Left cardiac atrium (tissue), 4 donors: ENCODE results near the gene OR7C1. TPM values are rescaled to one million over a fixed set of nuclear protein-coding genes. Genes with fewer than 3 reads are reported as not detected.
"Not testable (repeated sequence)": the region's sequence is repeated elsewhere in the genome, so short reads cannot be mapped to it uniquely, and the experiment has no call there.

Experiments used
- ATAC-seq, 2 donors: fragments of 200-7000 bp; cut with Tn5 transposase; one replicate each; pipeline ENCODE4 v1.9.1; 2020; ENCODE audit warnings: mild to moderate bottlenecking in 2 of 2, moderate library complexity in 2 of 2
- DNase-seq: peaks from one replicate; pipeline ENCODE4 v3.0.0-alpha.2; 2020
- intact Hi-C, 2 donors: fragments of 100-400 bp; cut with DNase I; formaldehyde crosslinking; loops; one replicate each; pipeline versions ENCODE4 v1.14.1 to v1.15.1; 2022 to 2023
- long read RNA-seq: library from polyadenylated mRNA; unstranded; transcript quantifications from one replicate; pipeline ENCODE4 v2.0.0, GENCODE V29; 2021
- total RNA-seq, 2 donors: library from RNA; stranded (reverse); fragmentation: NEBNext Ultra II Directional; extraction: Animal tissue kit (Norgen Biotek cat#: 25700); gene quantifications; one replicate each; pipeline ENCODE4 v1.2.1, GENCODE V29; 2021
- donor health status: DM: no; HTN: yes; CAD: no.
- donor health status: DM: no; HTN: yes; CAD: no; lungs with severe emphysema.
- donor health status: DM: yes; HTN: yes; CAD: no.
- donor health status: Dilated cardiomyopathy.

The OR7C1 gene
- not detected for total RNA-seq
- long read RNA-seq, result 0 reads

DNA sequence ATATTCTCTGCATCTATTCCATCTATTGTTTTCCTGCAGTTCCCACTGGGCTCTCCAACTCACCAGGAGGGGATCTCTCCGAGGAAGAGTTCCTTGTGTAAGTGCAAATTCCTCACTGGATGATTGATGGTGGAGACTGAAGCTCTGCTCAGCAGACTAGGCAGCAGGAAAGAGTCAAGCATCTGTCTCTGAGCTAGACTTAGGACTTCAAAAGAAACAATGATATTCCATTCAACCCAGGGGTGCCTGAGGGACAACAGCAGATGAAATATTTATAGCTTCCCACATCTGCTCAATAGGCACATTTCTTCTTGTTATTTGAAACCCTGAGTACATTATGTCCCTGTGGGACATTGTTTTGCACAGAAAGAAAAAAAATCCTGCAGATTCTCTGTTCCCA is at the start of gene OR7C1, which contains the start of gene OR7A5:
Gene OR7C1 (minus strand): TSS at position 175 of the 400 bp plus-strand sequence. CDS start 35,049 bp downstream, outside the sequence.
Gene OR7A5 (minus strand): TSS at position 175 of the 400 bp plus-strand sequence. CDS start 6,944 bp downstream, outside the sequence.
- ATAC-seq (no peak), DNase-seq (no peak)
- intact Hi-C loops, result no loop called here

DNA sequence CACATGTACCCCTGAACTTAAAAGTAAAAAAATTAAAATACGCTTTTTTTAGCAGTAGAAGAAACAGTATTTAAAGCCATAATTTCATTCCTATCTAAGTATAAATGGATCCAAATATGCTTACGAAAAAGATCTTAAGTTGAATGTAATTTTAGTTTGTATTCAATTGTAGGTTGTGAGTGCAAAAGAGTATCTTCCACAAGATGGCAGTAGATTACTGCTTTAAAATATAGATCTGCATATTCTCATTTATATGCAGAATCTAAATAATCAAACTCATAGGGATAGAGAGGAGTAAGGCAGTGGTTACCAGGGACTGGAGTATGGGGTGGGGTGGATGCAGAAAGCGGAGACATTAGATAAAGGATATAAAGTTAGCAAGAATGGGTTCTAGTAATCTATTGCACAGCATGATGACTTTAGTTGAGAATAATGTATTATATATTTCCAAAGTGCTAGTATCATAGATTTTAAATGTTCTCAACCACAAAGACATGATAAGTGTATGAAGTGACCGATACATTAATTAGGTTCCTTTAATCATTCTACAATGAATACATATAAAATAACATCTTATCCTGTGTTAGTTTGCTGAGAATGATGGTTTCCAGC is 36.7 kb upstream of the OR7C1 start:
- ATAC-seq (no peak), DNase-seq (no peak)
- intact Hi-C loops, result no loop called here

DNA sequence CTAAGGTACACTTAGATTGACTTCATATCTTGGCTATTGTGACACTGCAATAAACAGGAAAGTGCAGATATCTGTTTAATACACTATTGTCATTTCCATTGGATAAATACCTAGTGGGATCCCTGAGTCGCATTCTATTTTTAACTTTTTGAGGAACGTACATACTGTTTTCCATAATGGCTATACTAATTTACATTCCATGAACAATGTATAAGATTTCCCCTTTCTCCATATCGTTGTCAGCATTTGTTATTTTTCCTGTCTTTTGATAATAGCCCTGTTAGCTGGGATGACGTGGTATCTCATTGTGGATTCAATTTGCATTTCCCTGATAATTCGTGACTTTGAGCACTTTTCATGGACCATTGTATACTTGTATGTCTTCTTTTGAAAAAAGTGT is 33.5 kb upstream of the OR7C1 start:
- no peak for DNase-seq
- intact Hi-C loops, result no loop called here

DNA sequence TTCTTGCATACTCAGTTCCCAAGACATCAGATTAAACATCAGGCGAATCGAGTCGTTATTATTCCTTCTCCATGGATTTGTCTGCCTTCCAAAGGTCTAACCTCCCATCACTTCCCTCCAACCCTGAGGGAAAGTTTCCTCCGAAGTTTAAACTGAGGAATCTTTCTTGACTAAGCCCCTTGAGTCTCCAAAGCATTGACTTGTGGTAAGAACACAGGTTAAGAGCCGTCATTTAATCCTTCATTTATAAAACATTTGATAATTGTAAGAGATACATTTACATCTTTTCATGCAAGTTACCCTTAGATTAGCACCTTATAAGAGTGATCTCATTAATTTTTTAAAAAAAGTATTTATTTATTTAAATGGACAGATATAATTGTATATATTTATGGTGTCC is 13.8 kb upstream of the OR7C1 start, which contains the start of gene OR7A10:
Gene OR7A10 (minus strand): TSS at position 101 of the 400 bp plus-strand sequence. CDS start 7,045 bp downstream, outside the sequence.
- no peak for ATAC-seq
- intact Hi-C loops, result no loop called here
- no peak for DNase-seq

More for the DNA sequence above, 33.5 kb upstream of the OR7C1 start:
- no peak for ATAC-seq

- ATAC-seq, result no peak
- intact Hi-C loops, result no loop called here
- no peak for DNase-seq
These were observed 8.6 kb upstream of the OR7C1 start for GRCh38 chr19:14843578-14843977.

- DNase-seq (no peak), ATAC-seq (no peak)
- intact Hi-C loops, result no loop called here
These were observed 8.2 kb upstream of the OR7C1 start for GRCh38 chr19:14843169-14843568.

- no peak for DNase-seq
- intact Hi-C loops, result no loop called here
- ATAC-seq, result no peak
These were observed 5.2 kb upstream of the OR7C1 start for GRCh38 chr19:14840206-14840605.

DNA sequence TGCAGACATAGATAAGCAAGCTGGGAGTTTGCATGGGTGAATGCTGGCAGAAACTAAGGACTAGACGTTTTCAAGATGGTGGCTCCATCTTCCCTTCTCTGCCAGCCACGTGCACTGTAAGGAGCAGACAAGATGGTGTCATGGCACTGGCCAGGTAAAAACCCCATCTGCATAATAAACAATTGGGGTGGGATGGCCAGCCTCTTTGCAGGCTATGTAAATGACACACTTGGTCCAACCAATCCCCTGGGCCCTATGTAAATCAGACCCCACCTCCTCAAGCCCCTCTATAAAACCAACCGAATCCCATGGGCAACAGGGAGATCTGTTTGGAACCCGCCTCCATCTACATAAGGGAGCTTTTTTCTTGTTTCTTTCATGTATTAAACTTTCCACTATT is 2.4 kb upstream of the OR7C1 start:
- ATAC-seq (no peak), DNase-seq (no peak)
- intact Hi-C loops, result no loop called here

DNA sequence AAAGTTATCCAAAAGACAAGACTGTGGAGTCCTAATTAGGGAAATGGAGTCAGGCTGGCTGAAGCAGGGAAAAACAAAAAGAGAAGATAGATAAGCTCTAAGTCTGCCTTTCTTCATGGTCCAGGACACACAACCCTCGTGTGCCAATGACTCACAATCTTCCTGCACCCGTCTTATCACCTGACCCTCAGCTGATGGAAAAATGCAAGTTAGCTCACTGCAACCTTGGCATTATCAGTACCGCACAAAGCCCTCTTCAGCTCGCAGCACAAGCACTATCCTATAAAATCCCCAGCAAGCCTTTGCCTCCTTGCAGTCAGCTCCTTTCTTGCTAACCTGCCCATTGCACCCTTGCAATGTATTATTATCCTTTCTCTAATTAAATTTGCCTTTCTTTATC is 4.3 kb downstream of the OR7C1 start:
- intact Hi-C loops, result no loop called here
- DNase-seq (no peak), ATAC-seq (no peak)

DNA sequence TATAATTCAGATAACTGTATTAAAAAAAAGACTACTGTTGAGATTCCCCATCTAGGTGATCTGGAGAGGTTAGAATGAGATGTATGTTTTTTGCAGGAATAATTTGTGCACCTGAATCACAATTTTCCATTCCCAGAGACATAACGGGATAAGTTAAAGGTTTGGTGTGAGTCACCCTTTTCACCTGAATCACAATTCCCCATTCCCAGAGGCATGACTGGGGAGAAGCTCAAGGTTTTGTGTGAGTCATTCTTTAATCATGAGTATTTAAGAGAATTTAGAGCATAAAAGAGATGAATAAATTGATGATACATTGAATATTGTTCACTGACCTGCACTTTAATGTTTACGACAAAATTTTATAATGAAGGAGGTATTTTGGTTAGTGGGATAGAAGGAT is 9.0 kb downstream of the OR7C1 start:
- ATAC-seq, result no peak
- intact Hi-C loops, result no loop called here
- no peak for DNase-seq

DNA sequence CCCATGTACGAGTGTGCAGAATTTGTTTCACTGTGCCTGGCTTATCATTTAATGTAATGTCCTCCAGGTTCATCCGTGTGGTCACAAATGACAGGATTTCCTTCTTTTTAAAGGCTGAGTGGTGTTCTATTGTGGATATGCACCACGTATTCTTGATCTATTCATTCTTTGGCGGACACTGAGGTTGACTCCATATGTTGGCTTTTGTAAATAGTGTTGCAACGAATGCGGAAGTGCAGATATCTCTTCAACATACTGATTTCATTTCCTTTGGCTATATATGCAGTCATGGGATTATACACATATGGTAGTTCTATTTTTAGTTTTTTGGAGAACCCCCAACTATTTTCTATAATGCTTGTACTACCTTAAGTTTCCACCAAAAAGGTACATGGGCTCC is 13.0 kb downstream of the OR7C1 start:
- intact Hi-C loops, result no loop called here
- ATAC-seq (no peak), DNase-seq (no peak)

GRCh38 chr19:14818588-14818987 is 16.4 kb downstream of the OR7C1 start:
- no peak for ATAC-seq
- intact Hi-C loops, result no loop called here
- DNase-seq, result no peak

DNA sequence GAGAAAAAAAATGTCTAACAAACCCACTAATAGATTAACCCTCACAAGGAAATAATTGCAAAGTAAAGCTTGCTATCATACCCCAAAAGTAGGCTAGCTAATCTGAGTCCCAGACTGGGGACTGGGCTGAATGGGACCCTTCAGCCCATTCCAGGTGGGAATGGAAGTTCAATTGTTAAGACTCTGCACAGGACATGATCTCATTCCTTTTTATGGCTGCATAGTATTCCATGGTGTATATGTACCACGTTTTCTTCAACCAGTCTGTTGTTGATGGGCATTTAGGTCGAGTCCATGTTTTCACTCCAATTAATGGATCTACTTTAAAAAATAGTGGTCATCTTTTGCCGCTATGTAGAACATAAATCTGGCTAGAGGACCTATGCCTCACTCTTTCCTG is 17.9 kb downstream of the OR7C1 start:
- intact Hi-C loops, result no loop called here
- ATAC-seq (no peak), DNase-seq (no peak)

- ATAC-seq, result no peak
- intact Hi-C loops, result no loop called here
- DNase-seq, result no peak
These were observed 19.9 kb downstream of the OR7C1 start for GRCh38 chr19:14814982-14815652.

DNA sequence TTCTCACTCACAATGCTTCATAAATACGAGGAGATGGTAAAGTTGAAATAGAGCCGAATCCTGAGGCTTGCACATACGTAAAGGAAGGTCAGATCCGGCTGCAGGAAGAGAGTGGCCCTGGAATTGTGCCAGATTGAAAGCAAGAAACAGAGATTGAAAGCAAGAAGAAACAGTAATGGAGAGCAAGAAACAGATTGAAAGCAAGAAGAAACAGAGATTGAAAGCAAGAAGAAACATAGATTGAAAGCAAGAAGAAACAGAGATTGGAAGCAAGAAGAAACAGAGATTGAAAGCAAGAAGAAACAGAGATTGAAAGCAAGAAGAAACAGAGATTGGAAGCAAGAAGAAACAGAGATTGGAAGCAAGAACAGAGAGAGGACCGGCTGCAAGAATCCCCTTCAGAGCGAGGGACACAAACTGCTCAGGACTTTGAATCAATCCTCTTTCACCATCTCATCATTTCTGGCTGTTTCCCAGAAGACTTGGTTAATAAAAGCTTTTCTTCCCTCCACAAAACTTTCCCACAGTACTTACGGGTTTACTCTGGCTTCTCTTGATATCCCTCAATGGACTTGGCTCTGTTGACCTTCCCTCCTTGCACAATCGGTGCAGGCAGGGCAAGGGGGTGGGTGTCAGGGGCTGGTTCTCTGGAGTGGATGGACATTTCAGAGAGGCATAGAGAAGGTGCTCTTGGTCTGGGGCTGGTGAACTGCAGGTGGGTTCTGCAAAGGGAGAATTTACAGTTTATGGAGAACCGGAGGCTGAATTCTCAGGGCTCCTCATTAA is 25.5 kb downstream of the OR7C1 start:
- intact Hi-C loops, result no loop called here
- ATAC-seq (no peak), DNase-seq (no peak)

DNA sequence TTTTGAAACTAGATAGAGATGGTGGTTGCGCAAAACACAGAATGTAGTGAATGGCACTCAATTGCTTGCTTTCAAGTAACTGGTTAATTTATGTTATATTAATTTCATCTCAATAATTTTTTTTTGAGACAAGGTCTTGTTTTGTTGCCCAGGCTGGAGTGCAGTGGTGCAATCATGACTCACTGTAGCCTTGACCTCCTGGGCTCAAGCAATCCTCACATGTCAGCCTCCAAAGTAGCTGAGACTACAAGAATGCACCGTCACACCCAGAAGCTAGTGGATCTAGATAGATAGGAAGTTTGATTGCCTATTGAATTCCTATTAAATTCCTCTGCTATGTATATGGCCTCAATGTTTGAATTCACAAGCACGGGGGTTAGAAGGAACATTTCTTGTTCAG is 30.2 kb downstream of the OR7C1 start:
- no peak for DNase-seq
- intact Hi-C loops, result no loop called here
- ATAC-seq, result no peak

GRCh38 chr19:14798760-14799159 is 36.2 kb downstream of the OR7C1 start:
- intact Hi-C loops, result no loop called here
- ATAC-seq (no peak), DNase-seq (no peak)

DNA sequence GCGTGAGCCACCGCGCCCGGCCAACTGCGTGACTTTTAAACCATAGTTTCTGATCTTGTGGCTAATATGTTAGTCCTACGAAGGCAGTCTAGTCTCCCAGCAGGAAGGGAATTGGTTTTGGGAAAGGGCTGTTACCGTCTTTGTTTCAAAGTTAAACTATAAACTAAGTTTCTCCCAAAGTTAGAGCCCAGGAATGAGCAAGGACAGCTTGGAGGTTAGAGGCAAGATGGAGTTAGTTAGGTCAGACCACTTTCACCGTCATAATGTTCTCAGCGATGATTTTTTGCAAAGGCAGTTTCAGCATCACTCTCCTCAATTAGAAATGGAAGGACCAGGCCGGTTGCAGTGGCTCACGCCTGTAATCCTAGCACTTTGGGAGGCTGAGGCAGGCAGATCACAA is 39.0 kb downstream of the OR7C1 start:
- intact Hi-C loops, result no loop called here
- no peak for DNase-seq
- no peak for ATAC-seq

- no peak for ATAC-seq
- intact Hi-C loops, result no loop called here
- no peak for DNase-seq
These were observed 39.8 kb downstream of the OR7C1 start for GRCh38 chr19:14795078-14795721.

DNA sequence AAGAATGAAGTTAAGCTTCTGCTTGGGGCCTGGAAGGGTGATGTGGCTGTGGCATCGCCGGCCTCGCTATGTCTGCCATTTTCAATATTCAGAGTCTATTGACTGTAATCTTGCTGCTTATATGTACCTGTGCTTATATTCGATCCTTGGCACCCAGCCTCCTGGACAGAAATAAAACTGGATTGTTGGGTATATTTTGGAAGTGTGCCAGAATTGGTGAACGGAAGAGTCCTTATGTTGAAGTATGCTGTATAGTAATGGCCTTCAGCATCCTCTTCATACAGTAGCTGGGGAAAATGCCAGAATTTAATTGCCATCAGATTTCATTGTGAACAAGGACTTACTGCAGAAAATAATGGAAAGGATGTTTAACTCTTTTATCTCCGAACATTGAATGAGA is 42.7 kb downstream of the OR7C1 start:
- DNase-seq, intact Hi-C loops, ATAC-seq: not testable (repeated sequence)
